ENCODE data around the gene GEMIN4. TPM values are rescaled to one million over a fixed set of nuclear protein-coding genes. Genes with fewer than 3 reads are reported as not detected.
"Not testable (repeated sequence)": the region's sequence is repeated elsewhere in the genome, so short reads cannot be mapped to it uniquely, and the experiment has no call there.

GEMIN4 gene
- total and polyA plus RNA-seq, 2 donors from 2014 or later = 4.6 to 14.8 TPM

GRCh38 chr17:760371-760770 lies 8.3 kb upstream of the GEMIN4 start:
- TF ChIP-seq CTCF (IDR thresholded peaks at IDR 0.05; ENCODE audit: borderline replicate concordance, extremely low read depth, insufficient read depth) = no peak
- DNase-seq (no peak), FAIRE-seq (no peak)
- no peaks in the 10 kb centered on the region for H3K4me1 ChIP-seq (ENCODE audit: control insufficient read depth in 2 of 3, insufficient read depth in 2 of 3, low read depth in 1 of 3, low read length in 3 of 3)
- intact Hi-C loops (cut with DNase I) = no loop called here
- no peak overlapping the region for H3K4me3 ChIP-seq (ENCODE audit: low read length in 3 of 3)
- H3K9me3 ChIP-seq (ENCODE audit: control insufficient read depth in 2 of 3, insufficient read depth in 1 of 3, low read length in 3 of 3) = no peaks in the 10 kb centered on the region
- no peaks in the 10 kb centered on the region for H3K27me3 ChIP-seq (ENCODE audit: control insufficient read depth, insufficient read depth, low read length)
- H3K9ac ChIP-seq (ENCODE audit: low read length in 3 of 3) = no peak overlapping the region
- peaks cover 6 to 17% (median 14%) of the 10 kb centered on the region in 3 donors for H3K36me3 ChIP-seq (ENCODE audit: control insufficient read depth in 2 of 3, insufficient read depth in 3 of 3, low read length in 3 of 3)
- no peak overlapping the region for H3K27ac ChIP-seq (ENCODE audit: low read depth in 2 of 2, low read length in 2 of 2)

GRCh38 chr17:759964-760363 lies 7.9 kb upstream of the GEMIN4 start:
- FAIRE-seq (no peak), DNase-seq (no peak)
- H3K9ac ChIP-seq (ENCODE audit: low read length in 3 of 3) = no peak overlapping the region
- no peak for TF ChIP-seq CTCF (IDR thresholded peaks at IDR 0.05; ENCODE audit: borderline replicate concordance, extremely low read depth, insufficient read depth)
- intact Hi-C loops (cut with DNase I) = no loop called here
- peaks cover 6 to 17% (median 11%) of the 10 kb centered on the region in 3 donors for H3K36me3 ChIP-seq (ENCODE audit: control insufficient read depth in 2 of 3, insufficient read depth in 3 of 3, low read length in 3 of 3)
- no peaks in the 10 kb centered on the region for H3K27me3 ChIP-seq (ENCODE audit: control insufficient read depth, insufficient read depth, low read length)
- H3K4me1 ChIP-seq (ENCODE audit: control insufficient read depth in 2 of 3, insufficient read depth in 2 of 3, low read depth in 1 of 3, low read length in 3 of 3) = no peaks in the 10 kb centered on the region
- H3K27ac ChIP-seq (ENCODE audit: low read depth in 2 of 2, low read length in 2 of 2) = no peak overlapping the region
- no peak overlapping the region for H3K4me3 ChIP-seq (ENCODE audit: low read length in 3 of 3)
- no peaks in the 10 kb centered on the region for H3K9me3 ChIP-seq (ENCODE audit: control insufficient read depth in 2 of 3, insufficient read depth in 1 of 3, low read length in 3 of 3)

GRCh38 chr17:756010-756567 lies 4.0 kb upstream of the GEMIN4 start:
- not testable (repeated sequence) for H3K27ac ChIP-seq (ENCODE audit: low read depth in 2 of 2, low read length in 2 of 2); FAIRE-seq; H3K9me3 ChIP-seq (ENCODE audit: control insufficient read depth in 2 of 3, insufficient read depth in 1 of 3, low read length in 3 of 3)

GRCh38 chr17:755319-755961 lies 3.4 kb upstream of the GEMIN4 start:
- H3K4me1 ChIP-seq (ENCODE audit: control insufficient read depth in 2 of 3, insufficient read depth in 2 of 3, low read depth in 1 of 3, low read length in 3 of 3) = peaks cover 0 to 15% (median 4%) of the 10 kb centered on the region in 3 donors
- H3K9ac ChIP-seq (ENCODE audit: low read length in 3 of 3); FAIRE-seq; DNase-seq; intact Hi-C loops (cut with DNase I); H3K36me3 ChIP-seq (ENCODE audit: control insufficient read depth in 2 of 3, insufficient read depth in 3 of 3, low read length in 3 of 3); H3K27me3 ChIP-seq (ENCODE audit: control insufficient read depth, insufficient read depth, low read length); H3K4me3 ChIP-seq (ENCODE audit: low read length in 3 of 3); H3K9me3 ChIP-seq (ENCODE audit: control insufficient read depth in 2 of 3, insufficient read depth in 1 of 3, low read length in 3 of 3); H3K27ac ChIP-seq (ENCODE audit: low read depth in 2 of 2, low read length in 2 of 2): not testable (repeated sequence)

More at GRCh38 chr17:756010-756567, 4.0 kb upstream of the GEMIN4 start:
- H3K4me3 ChIP-seq (ENCODE audit: low read length in 3 of 3); DNase-seq; H3K27me3 ChIP-seq (ENCODE audit: control insufficient read depth, insufficient read depth, low read length); H3K36me3 ChIP-seq (ENCODE audit: control insufficient read depth in 2 of 3, insufficient read depth in 3 of 3, low read length in 3 of 3); intact Hi-C loops (cut with DNase I); H3K9ac ChIP-seq (ENCODE audit: low read length in 3 of 3): not testable (repeated sequence)
- H3K4me1 ChIP-seq (ENCODE audit: control insufficient read depth in 2 of 3, insufficient read depth in 2 of 3, low read depth in 1 of 3, low read length in 3 of 3) = peaks cover 0 to 10% (median 4%) of the 10 kb centered on the region in 3 donors

All from kidney (tissue), 14 donors.